Measurements from ENCODE around the gene CABYR.

The CABYR gene

GRCh38 chr18:24198461-24198860 lies 59.6 kb downstream of the CABYR start:
- no peak for TF ChIP-seq CTCF (conservative IDR thresholded peaks at IDR 0.05; ENCODE audit: low read length)
- no peak overlapping the region for H3K4me3 ChIP-seq (ENCODE audit: low read length)

GRCh38 chr18:24199372-24199962 lies 60.6 kb downstream of the CABYR start:
- no peak overlapping the region for H3K4me3 ChIP-seq (ENCODE audit: low read length)
- no peak for TF ChIP-seq CTCF (conservative IDR thresholded peaks at IDR 0.05; ENCODE audit: low read length)
- no peak for DNase-seq (ENCODE audit: low read depth)

More at GRCh38 chr18:24198461-24198860, 59.6 kb downstream of the CABYR start:
- no peak for DNase-seq (ENCODE audit: low read depth)

- H3K4me3 ChIP-seq (ENCODE audit: low read length) = no peak overlapping the region
- TF ChIP-seq CTCF (conservative IDR thresholded peaks at IDR 0.05; ENCODE audit: low read length) = no peak
- DNase-seq (ENCODE audit: low read depth) = no peak
Measured at GRCh38 chr18:24200494-24201290, 61.8 kb downstream of the CABYR start.

- no peak for DNase-seq (ENCODE audit: low read depth)
- no peak for TF ChIP-seq CTCF (conservative IDR thresholded peaks at IDR 0.05; ENCODE audit: low read length)
Measured at GRCh38 chr18:24201699-24202687, 63.1 kb downstream of the CABYR start.

GRCh38 chr18:24204904-24205303 lies 66.0 kb downstream of the CABYR start:
- DNase-seq (ENCODE audit: low read depth) = no peak
- no peak for TF ChIP-seq CTCF (conservative IDR thresholded peaks at IDR 0.05; ENCODE audit: low read length)
- H3K4me3 ChIP-seq (ENCODE audit: low read length) = no peak overlapping the region

More at GRCh38 chr18:24201699-24202687, 63.1 kb downstream of the CABYR start:
- H3K4me3 ChIP-seq (ENCODE audit: low read length) = no peak overlapping the region

- H3K4me3 ChIP-seq (ENCODE audit: low read length) = no peak overlapping the region
- peak; percentile 38 for DNase-seq (ENCODE audit: low read depth)
- no peak for TF ChIP-seq CTCF (conservative IDR thresholded peaks at IDR 0.05; ENCODE audit: low read length)
Measured at GRCh38 chr18:24208270-24209035, 69.6 kb downstream of the CABYR start.
